GM12878 (cell line): Measurements from ENCODE around the gene TBXA2R. TPM values are rescaled to one million over a fixed set of nuclear protein-coding genes. Genes with fewer than 3 reads are reported as not detected.

Source experiments
- BMI1 ChIP-seq: fragments of 450-650 bp; IDR thresholded peaks from 2 replicates; pipeline ENCODE4 v1.6.1; 2016; ENCODE audit warnings: mild to moderate bottlenecking, moderate library complexity, borderline replicate concordance
- CTCF ChIP-seq, 3 experiments: IDR thresholded peaks in 2 of 3; conservative IDR thresholded peaks in 1 of 3; 2 replicates each; pipeline ENCODE4 v1.5.1; 2011; ENCODE audit warnings: low read depth in 3 of 3, low read length in 3 of 3, mild to moderate bottlenecking in 3 of 3, control low read depth in 2 of 3, moderate library complexity in 2 of 3, inconsistent platforms in 1 of 3, mixed read lengths in 1 of 3; ENCODE audit not compliant: control insufficient read depth in 2 of 3, insufficient read depth in 1 of 3; ENCODE audit errors: extremely low read depth in 1 of 3
- IKZF1 ChIP-seq: fragments of 450-650 bp; conservative IDR thresholded peaks from 2 replicates; pipeline ENCODE4 v1.6.1; 2017; ENCODE audit warnings: antibody characterized with exemption, mild to moderate bottlenecking
- KLF5 ChIP-seq: fragments of 450-650 bp; IDR thresholded peaks from 2 replicates; pipeline ENCODE4 v1.6.1; 2014; ENCODE audit warnings: mild to moderate bottlenecking; ENCODE audit not compliant: partially characterized antibody
- NFIC ChIP-seq: IDR thresholded peaks from 2 replicates; pipeline ENCODE4 v1.6.1; 2012; ENCODE audit warnings: low read depth, mild to moderate bottlenecking, inconsistent platforms, low read length, moderate library complexity
- PKNOX1 ChIP-seq: fragments of 450-650 bp; IDR thresholded peaks from 2 replicates; pipeline ENCODE4 v1.6.1; 2016; ENCODE audit warnings: mild to moderate bottlenecking
- RCOR1 ChIP-seq: conservative IDR thresholded peaks from 2 replicates; pipeline ENCODE4 v1.6.1; 2012; ENCODE audit warnings: low read depth, low read length, improper control_type of control experiment
- REST ChIP-seq: IDR thresholded peaks from 2 replicates; pipeline ENCODE4 v1.6.1; 2012; ENCODE audit warnings: mild to moderate bottlenecking, low read depth, low read length
- SKIL ChIP-seq: fragments of 450-650 bp; IDR thresholded peaks from 2 replicates; pipeline ENCODE4 v1.6.1; 2017; ENCODE audit warnings: mild to moderate bottlenecking, low read depth, inconsistent platforms; ENCODE audit not compliant: poor library complexity, severe bottlenecking
- SMAD1 ChIP-seq: fragments of 450-650 bp; IDR thresholded peaks from 2 replicates; pipeline ENCODE4 v1.6.1; 2018; ENCODE audit warnings: mild to moderate bottlenecking, low read depth; ENCODE audit not compliant: partially characterized antibody
- SUPT20H ChIP-seq: IDR thresholded peaks from 2 replicates; pipeline ENCODE4 v1.6.1; 2011; ENCODE audit warnings: low read depth, mild to moderate bottlenecking, low read length, moderate library complexity, borderline replicate concordance; ENCODE audit not compliant: control insufficient read depth
- ZBTB33 ChIP-seq: fragments of 450-650 bp; IDR thresholded peaks from 2 replicates; pipeline ENCODE4 v1.6.1; 2017; ENCODE audit warnings: mild to moderate bottlenecking
- ZBTB4 ChIP-seq: fragments of 450-650 bp; formaldehyde crosslinking; IDR thresholded peaks from 2 replicates; pipeline ENCODE4 v1.4.0; 2022; ENCODE audit warnings: mild to moderate bottlenecking, moderate library complexity
- polyA plus RNA-seq, 11 experiments: library from polyadenylated mRNA; depleted of rRNA in 4 of 11; unstranded in 6 of 11; stranded (reverse) in 5 of 11; fragments of >200 nt; fragmentation: Nextera tagmentation in 4 of 11; fragmentation: Illumina TruSeq in 1 of 11; extraction: Ambion mirVana in 4 of 11; extraction: Trizol in 1 of 11; gene quantifications; 1 replicate in 1 of 11; 2 replicates in 10 of 11; pipeline versions ENCODE4 v1.2.1 to v1.2.3, GENCODE V29; 2011 to 2016; ENCODE audit warnings: inconsistent platforms in 2 of 11, missing spikeins in 2 of 11, low read depth in 1 of 11
- total RNA-seq, 4 experiments: library from RNA; depleted of rRNA in 3 of 4; stranded (reverse); fragments of >200 nt in 3 of 4; fragmentation: Illumina TruSeq in 1 of 4; extraction: Trizol in 1 of 4; gene quantifications; 2 replicates each; pipeline versions ENCODE4 v1.2.1 to v1.2.3, GENCODE V29; 2013 to 2021

Gene TBXA2R
- total and polyA plus RNA-seq, 10 of the 15 experiments (the other 5 are each of a cell fraction or from before 2014, with no cell fraction given): 0.03 TPM; not detected in 8

- no peak for TF ChIP-seq ZBTB4 (CRISPR knock-in tag)
- peak; percentile 66 for TF ChIP-seq IKZF1
- no peak for TF ChIP-seq PKNOX1
- TF ChIP-seq RCOR1: 0 out of 2 replicates have a peak, but pooled peaks have one; percentile 51
- TF ChIP-seq KLF5: no peak
- no peak for TF ChIP-seq REST
- TF ChIP-seq NFIC: no peak
- no peak for TF ChIP-seq SMAD1
- TF ChIP-seq SUPT20H: no peak
- no peak for TF ChIP-seq ZBTB33
- no peak for TF ChIP-seq CTCF (IDR thresholded peaks at IDR 0.05 in 2 of 3, conservative IDR thresholded peaks at IDR 0.05 in 1 of 3; ENCODE audit: control insufficient read depth in 2 of 3, extremely low read depth in 1 of 3, insufficient read depth in 1 of 3, low read depth in 3 of 3, low read length in 3 of 3)
- TF ChIP-seq SKIL: no peak
- no peak for TF ChIP-seq BMI1
Measured at GRCh38 chr19:3557461-3558248, 49.0 kb downstream of the TBXA2R start, which contains the start of gene MFSD12 (continued).
